HG03432 (cell line): ENCODE measurements around the gene KDM2B.
"Not testable (repeated sequence)": the region's sequence is repeated elsewhere in the genome, so short reads cannot be mapped to it uniquely, and the experiment has no call there.

ENCODE experiments used
- ATAC-seq: cut with Tn5 transposase; IDR thresholded peaks from one replicate; pipeline ENCODE4 v1.9.1; 2021; ENCODE audit warnings: mild to moderate bottlenecking, moderate library complexity; ENCODE audit not compliant: unreplicated experiment

Gene KDM2B

DNA sequence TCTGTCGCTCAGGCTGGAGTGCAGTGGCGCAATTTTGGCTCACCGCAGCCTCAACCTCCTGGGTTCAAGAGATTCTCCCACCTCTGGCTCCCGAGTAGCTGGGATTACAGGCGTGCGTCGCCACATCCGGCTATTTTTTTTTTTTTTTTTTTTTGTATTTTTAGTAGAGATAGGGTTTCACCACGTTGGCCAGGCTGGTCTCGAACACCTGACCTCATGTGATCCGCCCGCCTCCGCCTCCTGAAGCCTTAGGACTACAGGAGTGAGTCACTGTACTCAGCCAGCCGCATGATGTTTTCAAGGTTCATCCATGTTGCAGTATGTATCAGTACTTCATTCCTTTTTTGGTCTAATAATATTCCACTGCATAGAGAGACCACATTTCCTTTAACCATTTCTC, 183.3 kb downstream of the KDM2B start:
- ATAC-seq: no peak

DNA sequence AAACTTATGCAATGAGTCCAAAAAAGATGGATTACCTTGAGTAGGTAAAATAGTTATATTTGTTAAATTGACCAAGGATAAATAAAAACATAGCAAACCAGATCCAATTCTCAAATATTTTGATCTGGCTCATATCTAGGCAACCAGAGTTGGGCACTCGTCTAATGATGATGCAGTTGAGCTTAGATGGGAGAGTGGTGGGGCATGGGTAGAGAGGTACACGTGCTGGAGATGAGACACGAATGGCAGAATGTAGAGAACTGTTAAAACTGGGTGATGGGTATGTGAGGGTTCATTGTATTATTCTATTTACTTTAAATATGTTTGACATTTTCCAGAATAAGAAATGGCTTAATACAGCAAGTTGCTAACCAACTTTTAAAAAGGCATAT, 188.5 kb downstream of the KDM2B start:
- ATAC-seq: no peak

DNA sequence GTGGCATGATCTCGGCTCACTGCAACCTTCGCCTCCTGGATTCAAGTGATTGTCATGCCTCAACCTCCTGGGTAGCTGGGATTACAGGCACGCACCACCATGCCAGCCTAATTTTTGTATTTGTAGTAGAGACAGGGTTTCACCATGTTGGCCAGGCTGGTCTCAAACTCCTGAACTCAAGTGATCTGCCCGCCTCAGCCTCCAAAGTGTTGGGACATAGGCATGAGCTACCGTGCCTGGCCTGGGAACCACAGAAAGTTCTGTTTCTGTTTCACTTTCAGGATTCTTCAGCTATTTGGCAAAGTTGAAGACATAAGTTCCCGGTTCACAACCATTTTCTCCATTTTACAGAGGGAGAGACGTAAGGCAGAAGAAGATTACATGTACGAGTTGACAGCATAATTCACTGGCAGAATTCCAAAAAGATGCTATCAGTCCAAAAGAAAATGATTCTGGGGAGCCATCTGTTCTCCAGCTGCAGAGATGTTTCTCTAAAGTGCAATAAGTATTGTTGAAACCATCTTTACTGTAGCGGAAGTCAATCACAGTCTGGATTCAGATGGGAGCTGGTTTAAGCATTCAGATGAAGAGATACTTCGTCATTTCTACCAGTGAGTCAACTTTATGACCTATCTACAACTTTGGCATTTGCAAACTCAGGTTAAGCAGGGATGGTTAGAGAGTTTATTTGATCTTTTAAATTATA, 189.1 kb downstream of the KDM2B start:
- ATAC-seq: no peak

DNA sequence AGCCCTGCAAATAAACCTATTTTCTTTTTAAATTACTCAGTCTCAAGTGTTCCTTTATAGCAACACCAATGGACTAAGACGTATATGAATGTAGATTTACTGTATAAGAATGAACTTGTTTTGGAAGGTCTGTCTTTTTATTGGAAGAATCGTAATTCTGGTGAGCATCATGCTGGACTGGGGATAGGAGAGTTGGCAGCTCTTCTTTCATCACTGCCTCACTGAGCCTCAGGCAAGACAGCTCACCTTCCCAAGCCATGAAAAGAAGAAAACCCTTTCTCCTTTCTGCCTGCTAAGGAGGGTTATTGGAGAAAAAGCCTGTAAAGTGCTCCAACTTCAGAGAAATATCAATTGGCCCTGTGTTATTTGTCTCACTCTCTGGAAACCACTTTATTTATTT, 190.0 kb downstream of the KDM2B start:
- no peak for ATAC-seq

DNA sequence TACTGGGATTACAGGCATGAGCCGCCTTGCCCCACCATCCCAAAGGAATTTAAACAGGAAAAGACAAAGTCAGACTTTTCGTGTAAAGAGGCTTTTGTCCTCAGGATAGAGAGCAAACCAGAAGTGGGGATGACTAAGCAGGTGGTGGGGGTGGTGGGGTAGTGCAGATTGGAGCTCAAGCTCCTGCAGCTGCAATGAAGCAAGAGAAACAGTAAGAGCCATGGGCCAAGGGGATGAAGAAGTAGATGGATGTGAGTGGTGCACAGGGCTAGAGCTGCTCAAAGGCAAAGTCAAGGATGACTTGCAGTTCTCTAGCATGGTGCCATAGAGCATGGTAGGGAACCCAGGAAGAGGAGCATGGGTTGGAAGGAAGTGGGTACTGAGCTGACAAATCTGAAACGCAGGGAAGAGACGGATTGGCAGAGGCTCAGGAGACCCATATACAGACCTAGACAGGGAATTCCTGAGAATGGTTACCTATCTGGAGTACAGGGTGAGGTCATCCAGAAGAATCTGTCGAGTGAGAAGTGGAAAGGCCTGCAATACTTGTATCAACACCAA, 192.3 kb downstream of the KDM2B start:
- no peak for ATAC-seq

DNA sequence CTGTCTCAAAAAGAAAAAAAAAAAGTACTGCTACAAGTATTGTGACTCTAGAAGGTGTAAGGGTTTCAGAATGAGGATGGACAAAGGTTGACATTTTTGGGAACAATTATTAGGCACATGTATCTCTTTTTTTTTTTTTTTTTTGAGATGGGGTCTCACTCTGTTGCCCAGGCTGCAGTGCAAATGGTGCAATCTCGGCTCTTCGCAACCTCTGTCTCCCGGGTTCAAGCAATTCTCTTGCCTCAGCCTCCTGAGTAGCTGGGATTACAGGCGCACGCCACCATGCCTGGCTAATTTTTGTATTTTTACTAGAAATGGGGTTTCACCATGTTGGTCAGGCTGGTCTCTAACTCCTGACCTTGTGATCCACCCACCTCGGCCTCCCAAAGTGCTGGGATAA, 195.9 kb downstream of the KDM2B start:
- ATAC-seq: not testable (repeated sequence)

DNA sequence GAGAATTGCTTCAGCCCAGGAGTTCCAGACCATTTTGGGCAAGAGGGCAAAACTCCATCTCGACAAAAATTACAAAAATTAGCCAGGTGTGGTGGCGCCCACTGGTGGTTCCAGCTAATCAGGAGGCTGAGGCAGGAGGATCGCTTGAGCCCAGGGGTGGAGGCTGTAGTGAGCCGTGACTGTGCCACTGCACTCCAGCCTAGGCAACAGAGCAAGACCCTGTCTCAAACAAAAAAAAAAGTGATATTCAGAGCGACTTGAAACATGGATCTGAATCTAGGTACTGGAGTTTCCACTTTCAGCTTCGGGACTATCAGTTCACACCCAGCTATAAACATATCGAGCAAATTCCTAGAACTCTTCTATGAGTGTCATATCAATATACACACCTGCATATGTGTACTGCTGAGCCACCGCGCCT, 197.2 kb downstream of the KDM2B start:
- ATAC-seq: no peak

DNA sequence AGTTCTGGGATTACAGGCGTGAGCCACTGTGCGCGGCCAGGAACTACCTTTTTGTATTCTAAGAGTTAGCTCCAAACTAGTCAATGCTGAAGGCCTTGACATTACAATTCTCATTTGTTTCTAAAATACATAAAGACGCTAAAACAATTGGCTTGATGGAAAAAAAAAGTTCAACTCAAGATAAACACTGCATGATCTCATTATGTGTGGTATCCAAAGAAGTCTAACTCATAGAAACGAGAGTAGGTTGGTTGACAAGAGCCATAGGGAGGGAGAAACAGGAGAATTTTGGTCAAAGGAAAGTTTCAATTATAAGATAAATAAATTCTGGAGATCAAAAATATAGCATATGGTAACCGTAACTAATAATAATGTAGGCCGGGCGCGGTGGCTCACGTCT, 200.9 kb downstream of the KDM2B start:
- ATAC-seq: no peak
